HG02759 (cell line): ENCODE results near the gene NQO1.
"Not testable (repeated sequence)": the region's sequence is repeated elsewhere in the genome, so short reads cannot be mapped to it uniquely, and the experiment has no call there.

Experiments
- ATAC-seq: cut with Tn5 transposase; IDR thresholded peaks from one replicate; pipeline ENCODE4 v1.9.1; 2021; ENCODE audit warnings: mild to moderate bottlenecking, moderate library complexity; ENCODE audit not compliant: unreplicated experiment

NQO1 gene

DNA sequence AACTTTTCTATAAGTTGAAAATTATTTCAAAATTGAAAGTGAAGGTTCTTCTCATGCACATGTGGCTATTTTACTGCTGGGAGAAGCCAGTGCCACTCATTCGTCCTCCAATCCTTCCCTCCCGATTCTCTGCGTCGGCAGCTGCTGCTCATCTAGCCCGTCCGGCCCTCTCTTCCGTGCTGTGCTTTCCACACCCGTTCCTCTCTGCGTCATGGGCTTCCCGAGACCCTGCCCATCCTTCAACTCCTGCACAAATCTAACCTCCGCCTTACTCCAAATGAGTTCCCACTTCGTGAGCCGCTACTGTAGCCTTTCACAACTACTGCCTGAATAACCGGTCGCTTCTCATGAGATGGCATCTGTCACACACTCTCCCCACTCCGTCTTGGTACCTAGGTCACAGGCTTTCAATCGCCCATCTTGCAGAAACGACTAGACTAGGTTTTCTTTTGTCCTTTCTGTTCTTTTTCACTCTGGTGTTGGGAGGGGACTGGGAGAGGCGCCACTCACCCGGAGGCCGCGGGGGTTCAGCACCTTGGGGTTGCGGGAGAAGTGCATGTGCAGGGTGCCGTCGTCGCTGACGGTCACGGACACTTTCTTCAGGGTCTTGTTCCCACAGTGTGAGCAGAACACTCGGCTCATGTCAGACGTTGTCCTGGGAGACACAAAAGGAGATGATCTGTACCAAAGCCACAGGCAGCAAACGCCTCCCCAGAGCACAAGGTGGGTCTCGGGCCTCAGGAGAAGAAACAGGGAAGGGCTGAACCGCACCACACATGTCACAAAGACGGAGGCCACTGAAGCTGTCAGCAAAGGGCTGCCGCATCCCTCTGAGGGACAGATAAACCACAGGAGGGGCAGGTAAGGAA is 18.2 kb upstream of the NQO1 start:
- ATAC-seq = no peak

DNA sequence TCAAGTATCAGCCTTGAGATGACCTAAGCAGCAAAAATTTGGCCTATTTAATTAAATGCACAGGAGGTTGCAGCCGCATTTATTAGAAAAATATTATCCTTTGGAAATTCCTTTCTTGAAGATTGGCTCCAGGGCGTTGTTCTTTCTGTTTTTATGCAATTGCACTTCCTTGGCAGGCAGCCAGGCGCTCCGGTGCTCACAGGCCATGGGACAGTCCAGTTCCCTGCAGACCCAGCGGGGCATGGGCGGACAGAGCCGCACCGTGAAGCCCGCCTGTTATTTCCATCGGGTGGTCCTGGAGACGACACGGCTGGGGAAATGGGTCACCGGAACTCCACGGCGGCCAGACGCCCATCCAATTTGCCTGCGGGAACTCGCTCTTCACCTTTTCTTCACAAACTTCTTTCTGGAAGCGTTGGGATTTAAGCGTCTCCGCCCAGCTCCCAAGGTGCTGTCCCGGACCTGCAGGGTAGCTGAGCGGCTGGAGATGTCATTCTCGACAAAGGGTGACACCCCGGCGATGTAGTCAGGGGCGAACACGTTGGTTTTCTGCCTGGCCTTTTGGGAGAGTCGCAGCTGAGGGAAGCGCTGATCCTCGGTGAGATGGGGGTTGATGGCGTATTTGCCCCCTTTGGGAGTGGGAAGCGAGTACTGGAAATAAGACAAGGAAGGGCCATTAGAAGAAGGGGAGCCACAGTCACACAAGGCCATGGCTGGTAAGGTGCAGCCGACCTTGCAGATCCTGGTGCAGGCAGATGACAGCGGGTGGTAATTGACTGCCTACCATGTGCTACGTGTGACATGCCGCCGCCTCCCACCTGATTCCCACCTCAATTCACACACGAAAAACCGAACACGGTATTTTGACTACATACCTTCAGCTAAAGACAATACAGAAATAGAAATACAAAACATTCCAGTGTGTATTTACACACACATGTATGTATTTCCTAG is 15.9 kb upstream of the NQO1 start:
- ATAC-seq = no peak

DNA sequence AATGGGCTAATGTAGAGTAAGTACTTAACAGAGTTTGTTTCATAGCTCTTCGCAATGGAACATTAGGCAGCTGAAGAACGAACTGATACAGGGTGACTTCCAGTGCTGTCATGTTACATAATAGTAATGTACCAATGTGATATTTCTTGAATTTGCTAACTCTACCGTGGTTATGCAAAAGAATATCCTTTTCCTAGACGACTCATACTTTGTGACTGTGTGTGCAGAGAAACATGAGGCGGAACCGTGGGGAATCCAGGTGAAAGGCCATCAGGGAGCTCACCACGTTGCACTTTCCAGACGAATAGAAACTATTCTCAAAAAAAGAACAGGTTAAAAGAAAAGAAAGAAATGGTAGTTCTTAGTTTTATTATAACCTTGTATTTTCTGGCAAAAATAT is 15.2 kb upstream of the NQO1 start:
- no peak for ATAC-seq

DNA sequence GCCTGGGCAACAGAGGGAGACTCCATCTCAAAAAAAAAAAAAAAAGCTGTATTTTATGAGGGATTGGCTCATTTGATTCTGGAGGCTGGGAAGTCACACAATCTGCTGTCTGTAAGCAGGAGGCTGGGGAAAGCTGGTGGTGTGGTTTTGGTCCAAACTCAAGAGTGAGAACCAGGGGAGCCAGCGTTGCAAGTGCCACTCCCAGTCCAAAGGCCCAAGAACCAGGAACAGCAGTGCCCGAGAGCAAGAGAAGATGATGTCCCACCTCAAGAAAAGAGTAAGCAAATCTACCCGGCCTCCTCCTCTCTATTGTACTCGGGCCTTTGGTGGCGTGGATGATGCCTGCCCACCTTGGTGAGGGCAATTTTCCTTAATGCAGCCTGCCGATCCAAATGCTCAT is 5.7 kb upstream of the NQO1 start:
- ATAC-seq = no peak

DNA sequence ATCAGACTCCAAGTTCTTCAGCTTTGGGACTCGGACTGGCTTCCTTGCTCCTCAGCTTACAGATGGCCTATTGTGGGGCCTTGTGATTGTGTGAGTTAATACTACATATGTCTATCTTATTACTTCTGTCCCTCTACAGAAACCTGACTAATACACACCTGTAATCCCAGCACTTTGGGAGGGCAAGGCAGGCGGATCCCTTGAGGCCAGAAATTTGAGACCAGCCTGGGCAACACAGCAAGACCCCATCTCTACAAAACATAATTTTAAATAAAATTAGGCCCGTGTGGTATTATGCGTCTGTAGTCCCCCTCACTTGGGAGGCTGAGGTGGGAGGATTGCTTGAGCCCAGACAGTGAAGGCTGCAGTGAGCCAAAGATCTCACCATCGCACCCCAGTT is 4.9 kb upstream of the NQO1 start:
- not testable (repeated sequence) for ATAC-seq

DNA sequence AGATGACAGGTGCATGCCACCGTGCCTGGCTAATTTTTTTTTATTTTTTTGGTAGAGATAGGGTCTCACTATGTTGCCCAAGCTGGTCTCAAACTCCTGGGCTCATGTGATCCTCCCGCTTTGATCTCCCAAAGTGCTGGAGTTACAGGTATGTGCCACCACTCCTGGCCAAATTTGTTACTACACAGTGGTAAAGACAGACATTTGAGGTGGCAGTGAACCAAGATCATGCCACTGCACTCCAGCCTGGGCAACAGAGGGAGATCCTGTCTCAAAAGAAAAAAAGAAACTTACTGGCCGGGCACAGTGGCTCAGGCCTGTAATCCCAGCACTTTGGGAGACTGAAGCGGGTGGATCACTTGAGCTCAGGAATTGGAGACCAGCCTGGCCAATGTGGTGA is 2.7 kb upstream of the NQO1 start:
- ATAC-seq = not testable (repeated sequence)

DNA sequence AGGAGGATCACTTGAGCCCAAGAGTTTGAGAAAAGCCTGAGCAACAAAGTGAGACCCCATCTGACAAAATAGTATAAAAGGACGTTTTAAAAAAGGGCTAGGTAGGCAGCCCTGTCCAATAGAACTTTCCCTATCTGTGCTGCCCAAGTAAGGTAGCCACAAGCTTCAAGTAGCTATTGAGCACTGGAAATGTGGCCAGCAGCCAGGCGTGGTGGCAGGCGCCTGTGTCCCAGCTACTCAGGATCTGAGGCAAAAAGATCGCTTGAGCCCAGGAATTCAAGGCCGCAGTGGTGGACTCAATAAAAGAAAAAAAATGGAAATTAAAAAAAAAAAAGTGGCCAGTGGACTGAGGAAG is 1.5 kb upstream of the NQO1 start:
- ATAC-seq = no peak

DNA sequence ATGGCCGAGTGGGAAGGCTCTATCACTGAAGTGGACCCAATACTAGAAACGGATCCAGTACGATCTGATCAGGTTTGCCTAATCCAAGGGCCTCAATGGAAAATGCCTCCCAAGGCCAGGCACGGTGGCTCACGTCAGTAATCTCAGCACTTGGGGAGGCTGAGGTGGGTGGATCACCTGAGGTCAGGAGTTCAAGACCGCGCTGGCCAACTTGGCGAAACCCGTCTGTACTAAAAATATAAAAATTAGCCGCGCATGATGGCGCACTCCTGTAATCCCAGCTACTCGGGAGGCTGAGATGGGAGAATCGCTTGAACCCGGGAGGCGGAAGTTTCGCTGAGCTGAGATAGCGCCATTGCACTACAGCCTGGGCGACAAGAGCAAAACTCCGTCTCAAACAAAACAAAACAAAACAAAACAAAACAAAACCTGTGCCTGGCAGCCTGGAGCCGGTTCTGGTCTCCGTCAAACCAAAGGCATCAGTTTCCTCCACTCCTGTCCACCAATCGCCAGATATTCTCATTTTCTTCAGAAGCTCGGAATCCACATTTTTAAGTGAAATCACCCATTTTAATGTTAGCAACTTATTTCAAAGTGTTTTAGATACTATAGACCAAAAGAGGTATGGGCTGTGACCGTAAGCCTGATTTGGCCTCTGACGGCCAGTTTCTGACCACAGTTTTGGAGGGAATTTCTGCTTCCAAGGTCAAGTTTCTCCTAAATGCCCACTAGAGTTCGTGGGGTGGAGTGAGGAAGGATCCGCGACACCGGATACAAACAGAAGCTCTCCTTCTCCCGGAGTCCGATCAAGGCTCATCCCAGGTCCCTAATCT is 664 bp downstream of the NQO1 start:
- no peak for ATAC-seq

DNA sequence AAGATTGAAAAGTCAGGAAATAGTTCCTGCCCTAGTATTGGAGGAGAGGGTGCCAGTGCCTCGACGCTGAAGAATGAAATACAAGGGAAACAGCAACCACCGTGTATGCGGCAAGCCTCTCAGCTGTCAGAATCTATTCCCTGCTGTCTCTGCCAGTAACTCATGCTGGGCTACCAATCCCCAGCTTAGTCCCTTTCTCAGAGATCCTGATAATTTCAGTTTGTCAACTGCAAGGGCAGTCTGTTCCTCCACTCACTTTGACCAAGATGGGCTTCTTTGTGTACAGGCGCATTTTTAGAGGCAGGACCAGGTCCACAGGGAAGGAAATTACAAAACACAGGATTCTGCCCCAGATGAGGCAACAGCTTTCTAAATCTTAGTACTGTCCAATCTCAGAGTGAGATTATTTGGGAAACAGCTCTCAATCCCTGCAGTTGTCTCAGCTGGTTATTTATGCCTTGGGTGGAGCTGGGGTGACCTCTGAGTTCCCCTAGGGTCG is 1.3 kb downstream of the NQO1 start:
- no peak for ATAC-seq

DNA sequence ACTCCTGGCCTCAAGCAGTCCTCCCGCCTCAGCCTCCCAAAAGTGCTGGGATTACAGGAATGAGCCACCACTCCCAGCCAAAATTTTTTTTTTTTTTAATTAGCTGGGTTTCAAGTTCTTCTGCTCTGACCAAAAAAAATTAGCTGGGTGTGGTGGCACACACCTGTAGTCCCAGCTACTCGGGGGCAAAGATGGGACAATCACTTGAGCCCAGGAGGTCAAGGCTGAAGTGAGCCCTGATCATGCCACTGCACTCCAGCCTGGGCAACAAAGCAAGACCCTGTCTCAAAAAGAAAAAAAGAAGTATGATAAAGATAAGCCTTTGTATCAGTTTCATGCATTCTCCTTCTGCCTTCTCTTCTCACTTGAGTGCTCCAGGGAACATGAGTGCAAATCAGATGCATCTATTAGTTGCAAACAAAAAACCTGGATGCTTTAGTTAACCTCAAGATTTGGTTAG is 1.9 kb downstream of the NQO1 start:
- ATAC-seq = no peak

DNA sequence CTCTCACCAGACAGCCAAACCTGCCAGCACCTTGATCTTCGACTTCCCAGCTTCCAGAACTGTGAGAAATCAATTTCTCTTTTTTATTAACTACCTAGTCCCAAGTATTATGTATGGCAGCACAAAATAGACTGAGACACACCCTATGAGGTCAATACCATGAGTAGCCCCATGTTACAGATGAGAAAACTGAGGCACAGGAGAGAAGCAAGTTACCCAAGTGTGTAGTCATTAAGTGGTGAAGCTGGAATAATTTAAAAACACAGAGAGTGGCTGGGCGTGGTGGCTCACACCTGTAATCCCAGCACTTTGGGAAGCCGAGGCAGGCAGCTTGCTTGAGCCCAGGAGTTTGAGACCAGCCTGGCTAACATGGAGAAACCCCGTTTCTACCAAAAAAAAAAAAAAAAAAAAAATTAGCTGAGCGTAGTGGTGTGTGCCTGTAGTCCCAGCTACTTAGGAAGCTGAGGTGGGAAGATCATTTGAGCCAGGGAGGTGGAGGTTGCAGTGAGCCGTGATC is 4.9 kb downstream of the NQO1 start:
- no peak for ATAC-seq

DNA sequence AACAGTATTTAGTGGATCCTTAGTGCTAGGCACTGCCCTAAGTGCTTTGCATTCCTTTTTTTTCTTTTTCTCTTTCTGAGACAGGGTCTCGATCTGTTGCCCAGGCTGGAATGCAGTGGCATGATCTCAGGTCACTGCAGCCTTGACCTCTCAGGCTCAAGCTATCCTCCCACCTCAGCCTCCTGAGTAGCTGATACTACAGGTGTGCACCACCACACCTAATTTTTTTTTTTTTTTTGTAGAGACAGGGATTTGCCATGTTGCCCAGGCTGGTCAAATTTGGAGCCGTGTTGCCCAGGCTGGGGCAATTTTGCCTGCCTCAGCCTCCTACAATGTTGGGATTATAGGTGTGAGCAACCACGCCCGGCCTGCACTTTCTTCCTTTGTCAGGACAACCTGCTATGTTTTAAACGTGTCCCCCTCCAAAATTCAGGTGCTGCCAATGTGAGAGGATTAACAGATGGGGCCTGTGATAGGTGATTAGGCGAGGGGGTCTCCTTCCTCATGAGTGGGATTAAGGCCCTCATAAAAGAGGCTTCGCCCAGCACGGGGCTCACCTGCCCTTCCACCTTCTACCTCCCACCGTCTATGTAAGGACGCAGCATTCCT is 5.4 kb downstream of the NQO1 start:
- no peak for ATAC-seq

DNA sequence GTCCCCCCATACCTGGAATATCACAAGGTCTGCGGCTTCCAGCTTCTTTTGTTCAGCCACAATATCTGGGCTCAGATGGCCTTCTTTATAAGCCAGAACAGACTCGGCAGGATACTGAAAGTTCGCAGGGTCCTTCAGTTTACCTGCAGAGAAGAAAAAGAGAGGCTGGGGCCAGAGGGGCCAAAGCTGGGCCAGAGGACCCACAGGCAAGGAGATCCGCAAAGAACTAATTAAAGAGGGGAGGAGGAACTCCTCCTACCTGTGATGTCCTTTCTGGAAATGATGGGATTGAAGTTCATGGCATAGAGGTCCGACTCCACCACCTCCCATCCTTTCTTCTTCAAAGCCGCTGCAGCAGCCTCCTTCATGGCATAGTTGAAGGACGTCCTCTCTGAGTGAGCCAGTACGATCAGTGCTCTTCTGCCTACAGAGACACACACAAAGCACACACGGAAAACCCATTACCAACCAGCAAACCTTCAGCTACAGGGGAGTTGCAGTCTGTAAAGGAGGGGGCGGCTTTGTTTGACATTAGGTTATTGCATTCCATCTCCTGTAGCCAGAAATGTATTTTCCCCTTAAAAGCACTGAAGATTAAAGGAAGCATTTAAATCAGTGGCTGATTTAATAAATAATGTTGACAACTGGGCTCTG is 8.1 kb downstream of the NQO1 start:
- ATAC-seq = no peak

DNA sequence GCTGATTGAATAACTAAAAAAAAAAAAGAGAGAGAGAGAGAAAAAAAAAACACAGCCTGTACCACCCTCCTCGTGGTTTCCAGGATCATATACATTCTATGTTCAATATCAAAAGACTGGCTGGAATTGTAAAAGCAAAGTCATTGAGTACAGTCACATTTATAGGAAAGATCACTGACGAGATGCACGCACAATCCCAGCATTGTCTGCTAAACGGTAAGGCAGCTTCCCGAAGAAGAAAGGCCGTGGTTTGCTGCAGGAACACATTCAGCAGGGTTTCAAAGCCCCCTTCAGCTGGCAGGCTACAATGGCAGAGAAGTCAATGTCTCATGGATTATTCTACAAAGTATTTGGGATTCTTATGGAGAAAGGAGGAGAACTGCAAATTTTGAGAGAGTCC is 9.3 kb downstream of the NQO1 start:
- no peak for ATAC-seq

DNA sequence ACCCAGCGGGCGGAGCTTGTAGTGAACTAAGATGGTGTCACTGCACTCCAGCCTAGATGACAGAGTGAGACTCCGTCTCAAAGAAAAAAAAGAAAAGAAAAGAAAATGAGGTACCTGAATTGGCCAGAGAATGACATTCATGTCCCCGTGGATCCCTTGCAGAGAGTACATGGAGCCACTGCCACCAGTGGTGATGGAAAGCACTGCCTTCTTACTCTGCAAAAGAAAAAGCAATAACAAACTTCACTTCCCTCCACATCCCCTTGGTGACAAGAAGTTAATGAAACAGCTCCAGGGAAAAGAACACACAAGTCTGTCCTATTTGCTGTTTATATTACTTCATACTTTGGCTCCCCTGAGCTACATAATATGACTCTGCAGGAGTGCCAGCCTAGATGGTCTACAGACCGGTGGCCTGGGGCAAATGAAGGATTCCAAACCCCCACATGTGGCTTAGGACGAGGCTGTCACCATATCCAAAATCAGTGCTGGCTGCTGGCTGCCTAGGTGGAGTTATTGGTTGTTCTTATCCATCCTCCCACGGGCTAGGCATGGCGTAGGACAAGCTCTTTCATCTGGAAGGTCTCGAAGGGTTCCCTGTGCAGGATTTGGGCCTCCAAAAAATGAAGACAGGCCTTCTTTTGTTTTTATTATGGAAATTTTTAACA is 13.3 kb downstream of the NQO1 start:
- ATAC-seq = no peak

DNA sequence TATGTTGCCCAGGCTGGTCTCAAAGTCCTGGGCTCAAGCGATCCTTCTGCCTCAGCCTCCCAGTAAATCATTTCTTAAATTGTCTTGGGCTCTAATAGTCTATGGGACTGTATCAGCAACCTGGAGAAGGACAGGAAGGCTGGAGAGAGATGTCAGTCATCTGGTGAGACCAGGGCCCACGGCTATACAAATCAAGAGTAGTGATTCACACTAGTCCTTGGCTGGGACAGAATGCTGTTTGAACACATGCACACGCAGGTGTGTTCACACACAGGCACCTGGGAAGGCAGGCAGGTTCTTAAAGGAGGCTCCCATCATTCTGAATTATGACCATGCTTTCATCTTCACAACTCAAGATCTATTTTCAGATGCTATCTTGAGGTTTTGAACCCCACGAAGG is 14.1 kb downstream of the NQO1 start:
- ATAC-seq = no peak

DNA sequence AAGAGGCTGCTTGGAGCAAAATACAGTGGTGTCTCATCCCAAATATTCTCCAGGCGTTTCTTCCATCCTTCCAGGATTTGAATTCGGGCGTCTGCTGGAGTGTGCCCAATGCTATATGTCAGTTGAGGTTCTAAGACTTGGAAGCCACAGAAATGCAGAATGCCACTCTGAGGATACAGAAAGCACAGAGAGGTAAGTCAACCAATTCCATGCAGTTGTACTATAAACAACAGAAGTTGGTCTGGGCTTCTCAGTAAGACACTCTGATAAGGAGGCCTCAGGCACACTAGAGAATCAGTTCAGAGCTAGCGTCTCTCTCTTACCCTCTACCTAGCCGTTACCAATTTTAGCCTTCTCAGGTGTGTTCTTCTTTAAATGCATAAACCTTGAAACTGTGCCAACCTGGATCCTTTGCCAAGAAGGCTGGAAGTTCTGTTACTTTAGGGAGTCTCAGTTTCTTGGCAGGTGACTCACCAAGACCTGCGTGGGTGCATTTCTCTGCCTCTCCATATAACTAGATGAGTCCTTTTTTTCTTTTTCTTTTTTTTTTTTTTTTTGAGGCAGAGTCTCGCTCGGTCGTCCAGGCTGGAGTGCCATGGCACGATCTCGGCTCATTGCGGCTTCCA is 15.1 kb downstream of the NQO1 start:
- no peak for ATAC-seq

DNA sequence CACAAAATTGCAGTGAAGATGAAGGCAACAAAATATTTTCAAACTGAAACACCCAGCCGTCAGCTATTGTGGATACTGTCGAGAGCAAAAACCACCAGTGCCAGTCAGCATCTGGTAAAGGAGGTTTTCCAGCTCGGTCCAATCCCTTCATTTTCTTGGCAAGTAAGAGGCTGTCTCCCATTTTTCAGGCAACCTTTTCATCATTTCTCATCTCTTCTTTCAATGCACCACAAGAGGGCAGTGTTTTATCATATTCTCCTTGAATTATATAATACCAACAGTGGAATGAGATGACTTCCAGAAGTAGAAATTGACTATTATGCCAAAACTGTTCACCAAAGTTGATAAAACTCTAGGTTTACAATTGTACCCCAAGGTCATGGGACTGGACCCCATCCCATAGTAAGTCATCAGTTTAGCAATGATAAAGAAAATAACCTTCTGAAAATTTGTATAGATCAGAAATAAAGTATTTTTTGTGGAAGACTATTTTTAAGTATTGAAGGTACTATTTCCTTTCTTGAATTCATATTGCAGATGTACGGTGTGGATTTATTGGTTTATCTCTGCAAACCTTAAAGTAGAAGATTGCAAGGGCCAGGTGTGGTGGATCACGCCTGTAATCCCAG is 16.8 kb downstream of the NQO1 start:
- ATAC-seq = no peak
